ENCODE results near the gene ZNF724. TPM values are rescaled to one million over a fixed set of nuclear protein-coding genes. Genes with fewer than 3 reads are reported as not detected.
"Not testable (repeated sequence)": the region's sequence is repeated elsewhere in the genome, so short reads cannot be mapped to it uniquely, and the experiment has no call there.

Gene ZNF724
- total RNA-seq, 2 donors from 2014 or later: 1.4 TPM

DNA sequence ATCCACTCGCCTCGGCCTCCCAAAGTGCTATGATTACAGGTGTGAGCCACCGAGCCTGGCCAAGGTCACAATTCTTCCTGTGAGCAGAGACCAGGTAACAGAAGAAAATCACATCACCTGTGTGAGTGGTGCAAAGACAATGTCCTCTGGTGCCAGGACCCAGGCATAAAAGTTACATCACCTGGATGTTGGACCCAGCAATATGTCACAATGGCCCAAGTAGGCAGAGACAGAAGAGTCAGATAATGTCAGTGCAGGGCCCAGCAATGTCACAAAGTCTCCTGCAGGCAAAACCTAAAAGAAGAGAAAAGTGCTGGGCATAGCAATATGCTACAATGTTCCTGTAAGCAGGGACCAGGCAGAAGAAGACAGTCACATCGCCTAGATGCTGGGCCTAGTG, 5.5 kb upstream of the ZNF724 start:
- Histone ChIP-seq H3K36me3 (peaks cover 22% of the 10 kb centered on the region), H3K4me3 (no peak overlapping the region), H3K9me3 (no peaks in the 10 kb centered on the region), H3K27me3 (no peaks in the 10 kb centered on the region), H3K27ac (no peak overlapping the region), H3K4me1 (no peaks in the 10 kb centered on the region)
- TF ChIP-seq, protein P1, sequence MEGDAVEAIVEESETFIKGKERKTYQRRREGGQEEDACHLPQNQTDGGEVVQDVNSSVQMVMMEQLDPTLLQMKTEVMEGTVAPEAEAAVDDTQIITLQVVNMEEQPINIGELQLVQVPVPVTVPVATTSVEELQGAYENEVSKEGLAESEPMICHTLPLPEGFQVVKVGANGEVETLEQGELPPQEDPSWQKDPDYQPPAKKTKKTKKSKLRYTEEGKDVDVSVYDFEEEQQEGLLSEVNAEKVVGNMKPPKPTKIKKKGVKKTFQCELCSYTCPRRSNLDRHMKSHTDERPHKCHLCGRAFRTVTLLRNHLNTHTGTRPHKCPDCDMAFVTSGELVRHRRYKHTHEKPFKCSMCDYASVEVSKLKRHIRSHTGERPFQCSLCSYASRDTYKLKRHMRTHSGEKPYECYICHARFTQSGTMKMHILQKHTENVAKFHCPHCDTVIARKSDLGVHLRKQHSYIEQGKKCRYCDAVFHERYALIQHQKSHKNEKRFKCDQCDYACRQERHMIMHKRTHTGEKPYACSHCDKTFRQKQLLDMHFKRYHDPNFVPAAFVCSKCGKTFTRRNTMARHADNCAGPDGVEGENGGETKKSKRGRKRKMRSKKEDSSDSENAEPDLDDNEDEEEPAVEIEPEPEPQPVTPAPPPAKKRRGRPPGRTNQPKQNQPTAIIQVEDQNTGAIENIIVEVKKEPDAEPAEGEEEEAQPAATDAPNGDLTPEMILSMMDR (IDR thresholded peaks at IDR 0.05): no peak
- no peak for DNase-seq (ENCODE audit: low spot score)

DNA sequence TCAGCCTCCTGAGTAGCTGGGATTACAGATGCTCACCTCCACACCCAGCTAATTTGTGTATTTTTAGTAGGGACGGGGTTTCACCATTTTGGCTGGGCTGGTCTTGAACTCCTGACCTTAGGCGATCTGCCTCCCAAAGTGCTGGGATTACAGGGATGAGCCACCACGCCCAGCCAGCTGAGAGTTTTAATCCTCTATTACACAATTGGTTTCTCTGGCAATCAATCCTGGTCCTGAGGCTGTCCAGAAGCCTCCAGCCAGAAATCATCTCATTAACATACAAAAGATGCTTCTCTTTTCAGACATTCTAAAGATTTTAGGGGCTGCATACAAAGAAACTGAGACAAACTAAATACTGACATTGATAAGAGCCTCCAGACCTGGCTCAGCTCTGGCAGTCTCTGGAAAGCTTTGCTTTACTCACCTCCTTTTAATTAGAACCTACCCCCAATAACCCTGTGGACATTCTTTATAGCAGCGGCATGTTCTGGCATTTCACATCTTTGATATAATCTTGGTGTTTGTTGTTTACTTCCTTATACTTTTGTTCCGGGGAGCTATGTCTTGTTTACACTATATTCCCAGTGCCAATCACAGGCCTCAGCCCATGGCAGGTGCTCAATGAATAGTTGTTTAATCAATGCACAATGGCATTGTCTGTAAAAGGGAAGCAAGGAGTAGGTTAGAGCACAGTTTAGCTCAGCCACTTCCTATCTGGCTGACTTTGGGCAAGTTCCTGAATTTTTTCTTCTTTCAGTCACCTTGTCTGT, 4.1 kb upstream of the ZNF724 start:
- Histone ChIP-seq H3K4me3 (no peak overlapping the region), H3K27ac (no peak overlapping the region), H3K9me3 (no peaks in the 10 kb centered on the region), H3K27me3 (no peaks in the 10 kb centered on the region), H3K4me1 (peaks cover 0 to 5% of the 10 kb centered on the region in 2 donors), H3K36me3 (peaks cover 9% of the 10 kb centered on the region)
- TF ChIP-seq, protein P1 (IDR thresholded peaks at IDR 0.05): no peak
- DNase-seq (ENCODE audit: low spot score): no peak

DNA sequence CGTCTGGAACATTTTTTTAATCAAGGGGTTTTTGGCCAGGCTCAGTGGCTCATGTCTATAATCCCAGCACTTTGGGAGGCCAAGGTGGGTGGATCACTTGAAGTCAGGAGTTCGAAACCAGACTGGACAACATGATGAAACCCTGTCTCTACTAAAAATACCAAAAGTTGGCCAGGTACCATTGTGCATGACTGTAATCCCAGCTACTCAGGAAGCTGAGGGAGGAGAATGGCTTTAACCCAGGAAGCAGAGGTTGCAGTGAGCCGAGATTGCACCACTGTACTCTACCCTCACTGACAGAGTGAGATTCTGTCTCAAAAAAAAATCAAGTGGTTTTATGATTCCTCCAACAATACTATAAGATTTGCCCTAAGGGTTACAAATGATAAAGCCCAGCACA, 3.1 kb upstream of the ZNF724 start:
- not testable (repeated sequence) for H3K4me3 ChIP-seq; H3K36me3 ChIP-seq; H3K9me3 ChIP-seq; DNase-seq (ENCODE audit: low spot score); H3K27ac ChIP-seq; H3K27me3 ChIP-seq; H3K4me1 ChIP-seq

DNA sequence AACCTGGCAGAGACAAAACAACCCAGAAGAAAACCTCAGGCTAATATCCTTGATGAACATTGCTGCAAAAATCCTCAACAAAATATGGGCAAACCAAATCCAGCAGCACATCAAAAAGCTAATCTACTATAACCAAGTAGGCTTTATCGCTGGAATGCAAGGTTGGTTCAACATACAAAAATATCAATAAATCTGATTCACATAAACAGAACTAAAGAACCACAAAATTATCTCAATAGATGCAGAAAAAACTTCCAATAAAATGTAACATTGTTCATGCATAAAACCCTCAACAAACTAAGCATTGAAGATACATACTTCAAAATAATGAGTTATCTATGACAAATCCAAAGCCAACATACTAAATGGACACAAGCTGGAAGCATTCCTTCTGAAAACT, 8.8 kb downstream of the ZNF724 start:
- TF ChIP-seq, protein P1 (IDR thresholded peaks at IDR 0.05): no peak
- H3K36me3 ChIP-seq: no peaks in the 10 kb centered on the region
- H3K4me1 ChIP-seq: no peaks in the 10 kb centered on the region
- no peak overlapping the region for H3K4me3 ChIP-seq
- H3K27ac ChIP-seq: no peak overlapping the region
- no peaks in the 10 kb centered on the region for H3K27me3 ChIP-seq
- peaks cover 0 to 14% of the 10 kb centered on the region in 2 donors for H3K9me3 ChIP-seq
- no peak for DNase-seq (ENCODE audit: low spot score)

DNA sequence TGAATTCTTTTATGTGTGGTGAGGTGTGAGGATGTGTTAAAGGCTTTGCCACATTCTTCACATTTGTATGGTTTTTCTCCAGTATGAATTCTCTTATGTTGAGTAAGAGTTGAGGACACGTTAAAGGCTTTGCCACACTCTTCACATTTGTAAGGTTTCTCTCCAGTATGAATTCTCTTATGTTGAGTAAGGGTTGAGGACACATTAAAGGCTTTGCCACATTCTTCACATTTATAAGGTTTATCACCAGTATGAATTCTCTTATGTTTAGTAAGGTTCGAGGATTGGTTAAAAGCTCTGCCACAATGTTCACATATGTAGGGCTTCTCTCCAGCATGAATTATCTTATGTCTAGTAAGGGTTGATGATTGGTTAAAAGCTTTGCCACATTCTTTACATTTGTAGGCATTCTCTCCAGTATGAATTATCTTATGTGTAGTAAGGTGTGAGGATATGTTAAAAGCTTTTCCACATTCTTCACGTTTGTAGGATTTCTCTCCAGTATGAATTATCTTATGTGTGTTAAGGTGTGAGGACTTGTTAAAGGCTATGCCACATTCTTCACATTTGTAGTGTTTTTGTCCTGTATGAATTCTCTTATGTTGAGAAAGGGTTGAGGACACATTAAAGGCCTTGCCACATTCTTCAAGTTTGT, 27.1 kb downstream of the ZNF724 start:
- H3K9me3 ChIP-seq: peaks cover 18 to 99% of the 10 kb centered on the region in 2 donors
- no peaks in the 10 kb centered on the region for H3K4me1 ChIP-seq
- no peak overlapping the region for H3K4me3 ChIP-seq
- TF ChIP-seq, protein P1 (IDR thresholded peaks at IDR 0.05): no peak
- no peaks in the 10 kb centered on the region for H3K27me3 ChIP-seq
- peaks cover 18% of the 10 kb centered on the region for H3K36me3 ChIP-seq
- H3K27ac ChIP-seq: no peak overlapping the region
- DNase-seq (ENCODE audit: low spot score): no peak

DNA sequence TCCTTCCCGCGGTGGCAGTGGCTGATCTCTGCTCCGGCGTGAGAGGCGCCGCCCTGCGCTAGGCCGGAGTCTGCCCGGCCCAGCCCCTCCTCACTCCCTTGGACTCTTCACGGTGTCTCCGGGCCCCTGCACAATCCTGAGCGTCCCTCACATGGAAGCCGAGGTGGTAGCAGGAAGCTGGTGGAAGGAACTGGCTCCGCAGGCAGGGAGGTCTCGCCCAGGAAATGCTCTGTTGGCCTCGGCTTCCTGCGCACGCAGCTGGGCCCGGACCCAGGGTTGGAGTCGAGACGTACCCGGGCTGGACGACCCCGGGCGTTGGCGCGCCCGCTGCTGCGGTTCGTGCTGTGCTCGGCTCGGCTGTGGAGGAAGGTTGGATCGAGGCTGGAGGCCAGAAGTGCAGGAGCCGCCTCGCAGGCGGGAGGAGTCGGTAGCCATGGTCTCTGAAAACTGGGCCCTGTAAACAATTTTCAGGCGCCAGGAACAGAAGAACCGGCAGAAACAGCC, 46.3 kb downstream of the ZNF724 start:
- Histone ChIP-seq H3K27me3 (no peaks in the 10 kb centered on the region), H3K4me3 (peak overlapping the region; percentile 15 to 42), H3K9me3 (peaks cover 0 to 4% of the 10 kb centered on the region in 2 donors), H3K36me3 (no peaks in the 10 kb centered on the region), H3K27ac (peak overlapping the region in 1 of 2 donors; percentile 22), H3K4me1 (peaks cover 0 to 9% of the 10 kb centered on the region in 2 donors)
- no peak for DNase-seq (ENCODE audit: low spot score)
- TF ChIP-seq, protein P1 (IDR thresholded peaks at IDR 0.05): no peak

All from right atrium auricular region (tissue), 2 donors.